ENCODE measurements around the gene AOAH. TPM values are rescaled to one million over a fixed set of nuclear protein-coding genes. Genes with fewer than 3 reads are reported as not detected.

Gene AOAH
- total and polyA plus RNA-seq, 2 of the 4 experiments (the other 2 are of a cell fraction), result not detected

DNA sequence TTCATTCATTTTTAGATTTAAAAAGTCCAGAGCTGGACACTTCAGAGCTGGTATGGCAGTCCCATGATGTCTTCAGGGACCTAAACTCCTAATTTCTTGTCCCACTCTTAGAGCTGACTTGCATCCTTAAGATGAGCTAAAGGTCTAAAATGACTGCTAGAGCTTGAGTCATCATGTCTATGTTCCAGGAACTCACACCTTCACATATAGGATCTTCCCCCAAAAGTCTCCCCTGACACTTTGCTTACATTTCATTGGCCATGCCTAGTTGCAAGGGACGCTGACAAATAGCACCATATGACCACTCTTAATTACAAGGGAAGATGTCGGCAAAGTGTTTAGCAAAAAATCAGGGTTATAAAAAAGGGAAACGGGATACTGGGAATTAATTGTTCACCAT is 10.4 kb upstream of the AOAH start:
- no peak overlapping the region for H3K14ac ChIP-seq (replicated peaks; ENCODE audit: low read depth, low read length)
- no peak overlapping the region for H3K9ac ChIP-seq (ENCODE audit: low read depth, low read length)
- no peak overlapping the region for H3K18ac ChIP-seq (ENCODE audit: low read depth, low read length)
- H4K5ac ChIP-seq (ENCODE audit: low read depth, low read length), result no peak overlapping the region
- no peaks in the 10 kb centered on the region for H3K27me3 ChIP-seq (ENCODE audit: control insufficient read depth, insufficient read depth, low read length)
- H4K20me1 ChIP-seq (ENCODE audit: insufficient read depth, low read length), result no peaks in the 10 kb centered on the region
- no peak overlapping the region for H3K56ac ChIP-seq (ENCODE audit: extremely low read depth, insufficient read depth, low read length)
- CTCF ChIA-PET, result interaction anchor here (0.5 kb wide), 1 partner anchor 15 kb away, joined by 3 read pairs; no protein-coding TSS in a partner anchor
- H4K8ac ChIP-seq (ENCODE audit: low read depth in 2 of 2, low read length in 2 of 2), result no peak overlapping the region
- no peak for ATAC-seq (ENCODE audit: low read depth)
- POLR2A ChIA-PET (ENCODE audit: unreplicated experiment), result no interaction called here
- H2BK20ac ChIP-seq (ENCODE audit: low read depth, low read length), result no peak overlapping the region
- H2AK9ac ChIP-seq (replicated peaks; ENCODE audit: low read depth, low read length, poor library complexity), result no peak overlapping the region
- no peak overlapping the region for H3K4me3 ChIP-seq (ENCODE audit: insufficient read depth, low read depth, low read length)
- no peak overlapping the region for H3K23ac ChIP-seq (ENCODE audit: low read depth, low read length)
- no peak for DNase-seq
- no peak overlapping the region for H3K27ac ChIP-seq (ENCODE audit: insufficient read depth, low read length)
- TF ChIP-seq, protein P1, sequence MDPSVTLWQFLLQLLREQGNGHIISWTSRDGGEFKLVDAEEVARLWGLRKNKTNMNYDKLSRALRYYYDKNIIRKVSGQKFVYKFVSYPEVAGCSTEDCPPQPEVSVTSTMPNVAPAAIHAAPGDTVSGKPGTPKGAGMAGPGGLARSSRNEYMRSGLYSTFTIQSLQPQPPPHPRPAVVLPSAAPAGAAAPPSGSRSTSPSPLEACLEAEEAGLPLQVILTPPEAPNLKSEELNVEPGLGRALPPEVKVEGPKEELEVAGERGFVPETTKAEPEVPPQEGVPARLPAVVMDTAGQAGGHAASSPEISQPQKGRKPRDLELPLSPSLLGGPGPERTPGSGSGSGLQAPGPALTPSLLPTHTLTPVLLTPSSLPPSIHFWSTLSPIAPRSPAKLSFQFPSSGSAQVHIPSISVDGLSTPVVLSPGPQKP (IDR thresholded peaks at IDR 0.05; ENCODE audit: borderline replicate concordance, low read depth, low read length), result no peak
- TF ChIP-seq, protein P2, sequence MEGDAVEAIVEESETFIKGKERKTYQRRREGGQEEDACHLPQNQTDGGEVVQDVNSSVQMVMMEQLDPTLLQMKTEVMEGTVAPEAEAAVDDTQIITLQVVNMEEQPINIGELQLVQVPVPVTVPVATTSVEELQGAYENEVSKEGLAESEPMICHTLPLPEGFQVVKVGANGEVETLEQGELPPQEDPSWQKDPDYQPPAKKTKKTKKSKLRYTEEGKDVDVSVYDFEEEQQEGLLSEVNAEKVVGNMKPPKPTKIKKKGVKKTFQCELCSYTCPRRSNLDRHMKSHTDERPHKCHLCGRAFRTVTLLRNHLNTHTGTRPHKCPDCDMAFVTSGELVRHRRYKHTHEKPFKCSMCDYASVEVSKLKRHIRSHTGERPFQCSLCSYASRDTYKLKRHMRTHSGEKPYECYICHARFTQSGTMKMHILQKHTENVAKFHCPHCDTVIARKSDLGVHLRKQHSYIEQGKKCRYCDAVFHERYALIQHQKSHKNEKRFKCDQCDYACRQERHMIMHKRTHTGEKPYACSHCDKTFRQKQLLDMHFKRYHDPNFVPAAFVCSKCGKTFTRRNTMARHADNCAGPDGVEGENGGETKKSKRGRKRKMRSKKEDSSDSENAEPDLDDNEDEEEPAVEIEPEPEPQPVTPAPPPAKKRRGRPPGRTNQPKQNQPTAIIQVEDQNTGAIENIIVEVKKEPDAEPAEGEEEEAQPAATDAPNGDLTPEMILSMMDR (conservative IDR thresholded peaks at IDR 0.05; ENCODE audit: low read depth, low read length), result no peak
- TF ChIP-seq RAD21 (IDR thresholded peaks at IDR 0.05; ENCODE audit: low read length) (no peak), NFE2L2 (IDR thresholded peaks at IDR 0.05; ENCODE audit: low read depth, low read length) (no peak), MAFK (IDR thresholded peaks at IDR 0.05; ENCODE audit: low read depth, low read length) (no peak), RCOR1 (IDR thresholded peaks at IDR 0.05; ENCODE audit: insufficient replicate concordance, low read length) (no peak), SMC3 (IDR thresholded peaks at IDR 0.05; ENCODE audit: low read depth, low read length) (no peak), CEBPB (IDR thresholded peaks at IDR 0.05; ENCODE audit: low read depth, low read length) (no peak), POLR2A (IDR thresholded peaks at IDR 0.05; ENCODE audit: low read depth, low read length) (no peak), MAZ (IDR thresholded peaks at IDR 0.05; ENCODE audit: borderline replicate concordance, low read depth, low read length) (no peak), FOS (IDR thresholded peaks at IDR 0.05; ENCODE audit: low read depth, low read length) (no peak), BHLHE40 (IDR thresholded peaks at IDR 0.05; ENCODE audit: low read depth, low read length) (no peak), RFX5 (IDR thresholded peaks at IDR 0.05; ENCODE audit: low read depth, low read length) (no peak), MXI1 (IDR thresholded peaks at IDR 0.05; ENCODE audit: borderline replicate concordance, low read depth, low read length) (no peak), CHD1 (IDR thresholded peaks at IDR 0.05; ENCODE audit: low read depth, low read length) (no peak)
- TF ChIP-seq, protein P3, sequence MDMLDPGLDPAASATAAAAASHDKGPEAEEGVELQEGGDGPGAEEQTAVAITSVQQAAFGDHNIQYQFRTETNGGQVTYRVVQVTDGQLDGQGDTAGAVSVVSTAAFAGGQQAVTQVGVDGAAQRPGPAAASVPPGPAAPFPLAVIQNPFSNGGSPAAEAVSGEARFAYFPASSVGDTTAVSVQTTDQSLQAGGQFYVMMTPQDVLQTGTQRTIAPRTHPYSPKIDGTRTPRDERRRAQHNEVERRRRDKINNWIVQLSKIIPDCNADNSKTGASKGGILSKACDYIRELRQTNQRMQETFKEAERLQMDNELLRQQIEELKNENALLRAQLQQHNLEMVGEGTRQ (IDR thresholded peaks at IDR 0.05; ENCODE audit: low read depth, low read length), result no peak
- WGBS, 2 experiments (ENCODE audit: extremely low coverage in 2 of 2, insufficient read length in 1 of 2), result no CpG with 5 or more reads among the region's 3 CpGs
- no peak overlapping the region for H2BK120ac ChIP-seq (ENCODE audit: low read depth, low read length)
- in situ Hi-C loops (cut with MboI; ENCODE audit: low sequenced_read_pairs) (no loop called here), dilution Hi-C loops (cut with HindIII; ENCODE audit: low sequenced_read_pairs, unreplicated experiment) (no loop called here), intact Hi-C loops (cut with micrococcal nuclease) (no loop called here)
- H3K4ac ChIP-seq (ENCODE audit: low read depth, low read length), result no peak overlapping the region
- no peak overlapping the region for H2AFZ ChIP-seq (replicated peaks; ENCODE audit: low read length, poor library complexity)
- no peak overlapping the region for H2AK5ac ChIP-seq (ENCODE audit: low read depth, low read length)
- no TSS peak for BruUV-seq (replicated peaks)
- no peak overlapping the region for H2BK5ac ChIP-seq (ENCODE audit: low read depth, low read length, poor library complexity, severe bottlenecking)
- H4K91ac ChIP-seq (ENCODE audit: insufficient read depth, low read depth, low read length), result no peak overlapping the region
- no peak overlapping the region for H2BK15ac ChIP-seq (ENCODE audit: low read depth, low read length)
- no peaks in the 10 kb centered on the region for H3K79me1 ChIP-seq (ENCODE audit: low read depth in 1 of 2, low read length in 2 of 2)
- no peaks in the 10 kb centered on the region for H3K9me1 ChIP-seq (ENCODE audit: insufficient read depth, low read length)
- no peaks in the 10 kb centered on the region for H3K36me3 ChIP-seq (ENCODE audit: control insufficient read depth, insufficient read depth, low read length)
- no peak overlapping the region for H3K4me2 ChIP-seq (ENCODE audit: low read depth, low read length)
- no peaks in the 10 kb centered on the region for H3K9me3 ChIP-seq (ENCODE audit: control insufficient read depth, insufficient read depth, low read length)
- no peaks in the 10 kb centered on the region for H3K4me1 ChIP-seq (ENCODE audit: control insufficient read depth, insufficient read depth, low read length)

Data from IMR-90 (cell line).